Neural cell (in vitro differentiated cells): ENCODE results near the gene RBM11.

Source experiments
- CTCF ChIP-seq: fragments of 450-650 bp; IDR thresholded peaks from 2 replicates; pipeline ENCODE4 v1.5.1; 2014; ENCODE audit warnings: antibody characterized with exemption, mild to moderate bottlenecking, moderate library complexity; ENCODE audit not compliant: poor library complexity, severe bottlenecking
- EZH2 ChIP-seq: fragments of 200-600, 300-800 bp; shearing (Covaris generic), sonication (generic); IDR thresholded peaks from 2 replicates; pipeline ENCODE4 v1.6.1; 2014; ENCODE audit warnings: antibody characterized with exemption, low read length, borderline replicate concordance, mild to moderate bottlenecking; ENCODE audit not compliant: insufficient read depth, poor library complexity, severe bottlenecking
- POLR2AphosphoS5 ChIP-seq: IDR thresholded peaks from 2 replicates; pipeline ENCODE4 v1.6.1; 2012
- REST ChIP-seq: IDR thresholded peaks from 2 replicates; pipeline ENCODE4 v1.6.1; 2012; ENCODE audit warnings: borderline replicate concordance
- SMC3 ChIP-seq: fragments of 450-650 bp; conservative IDR thresholded peaks from 2 replicates; pipeline ENCODE4 v1.6.1; 2014; ENCODE audit warnings: antibody characterized with exemption, mild to moderate bottlenecking, moderate library complexity; ENCODE audit not compliant: poor library complexity
- TAF1 ChIP-seq: IDR thresholded peaks from 2 replicates; pipeline ENCODE4 v1.6.1; 2012; ENCODE audit warnings: low read depth

- TF ChIP-seq CTCF = no peak
- no peak for TF ChIP-seq REST
- no peak for TF ChIP-seq TAF1
- no peak for TF ChIP-seq POLR2AphosphoS5
- TF ChIP-seq EZH2 = no peak
- no peak for TF ChIP-seq SMC3
Measured at GRCh38 chr21:14223365-14223764, 7.4 kb downstream of the RBM11 start.
